Measurements from ENCODE around the gene PRIM1.

Gene PRIM1

GRCh38 chr12:56785141-56785865 lies 33.2 kb upstream of the PRIM1 start:
- H3K4me2 ChIP-seq (ENCODE audit: low read length), result no peak overlapping the region
- H2AFZ ChIP-seq (ENCODE audit: low read depth, low read length), result no peak overlapping the region
- no peaks in the 10 kb centered on the region for H3K4me1 ChIP-seq (ENCODE audit: low read length)
- no peaks in the 10 kb centered on the region for H3K79me2 ChIP-seq (ENCODE audit: low read length)
- H3K4me3 ChIP-seq (ENCODE audit: low read length), result no peak overlapping the region
- H3K9ac ChIP-seq (ENCODE audit: low read length), result no peak overlapping the region
- no peaks in the 10 kb centered on the region for H3K27me3 ChIP-seq (ENCODE audit: low read depth, low read length)
- no peaks in the 10 kb centered on the region for H3K36me3 ChIP-seq (replicated peaks; ENCODE audit: low read depth, low read length)
- no peaks in the 10 kb centered on the region for H3K9me3 ChIP-seq (ENCODE audit: insufficient read depth, low read length)
- no peak overlapping the region for H3K27ac ChIP-seq (ENCODE audit: low read length)
- no peak for TF ChIP-seq EZH2phosphoT487 (IDR thresholded peaks at IDR 0.05; ENCODE audit: low read depth)
- TF ChIP-seq, protein P1, sequence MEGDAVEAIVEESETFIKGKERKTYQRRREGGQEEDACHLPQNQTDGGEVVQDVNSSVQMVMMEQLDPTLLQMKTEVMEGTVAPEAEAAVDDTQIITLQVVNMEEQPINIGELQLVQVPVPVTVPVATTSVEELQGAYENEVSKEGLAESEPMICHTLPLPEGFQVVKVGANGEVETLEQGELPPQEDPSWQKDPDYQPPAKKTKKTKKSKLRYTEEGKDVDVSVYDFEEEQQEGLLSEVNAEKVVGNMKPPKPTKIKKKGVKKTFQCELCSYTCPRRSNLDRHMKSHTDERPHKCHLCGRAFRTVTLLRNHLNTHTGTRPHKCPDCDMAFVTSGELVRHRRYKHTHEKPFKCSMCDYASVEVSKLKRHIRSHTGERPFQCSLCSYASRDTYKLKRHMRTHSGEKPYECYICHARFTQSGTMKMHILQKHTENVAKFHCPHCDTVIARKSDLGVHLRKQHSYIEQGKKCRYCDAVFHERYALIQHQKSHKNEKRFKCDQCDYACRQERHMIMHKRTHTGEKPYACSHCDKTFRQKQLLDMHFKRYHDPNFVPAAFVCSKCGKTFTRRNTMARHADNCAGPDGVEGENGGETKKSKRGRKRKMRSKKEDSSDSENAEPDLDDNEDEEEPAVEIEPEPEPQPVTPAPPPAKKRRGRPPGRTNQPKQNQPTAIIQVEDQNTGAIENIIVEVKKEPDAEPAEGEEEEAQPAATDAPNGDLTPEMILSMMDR (IDR thresholded peaks at IDR 0.05; ENCODE audit: low read depth, low read length), result no peak
- no peaks in the 10 kb centered on the region for H4K20me1 ChIP-seq (ENCODE audit: insufficient read depth, low read length)

- Histone ChIP-seq H4K20me1 (ENCODE audit: insufficient read depth, low read length) (no peaks in the 10 kb centered on the region), H3K4me1 (ENCODE audit: low read length) (no peaks in the 10 kb centered on the region)
- no peak for TF ChIP-seq EZH2phosphoT487 (IDR thresholded peaks at IDR 0.05; ENCODE audit: low read depth)
- TF ChIP-seq, protein P1 (IDR thresholded peaks at IDR 0.05; ENCODE audit: low read depth, low read length), result no peak
These were observed 29.6 kb upstream of the PRIM1 start for GRCh38 chr12:56781726-56782125.

DNA sequence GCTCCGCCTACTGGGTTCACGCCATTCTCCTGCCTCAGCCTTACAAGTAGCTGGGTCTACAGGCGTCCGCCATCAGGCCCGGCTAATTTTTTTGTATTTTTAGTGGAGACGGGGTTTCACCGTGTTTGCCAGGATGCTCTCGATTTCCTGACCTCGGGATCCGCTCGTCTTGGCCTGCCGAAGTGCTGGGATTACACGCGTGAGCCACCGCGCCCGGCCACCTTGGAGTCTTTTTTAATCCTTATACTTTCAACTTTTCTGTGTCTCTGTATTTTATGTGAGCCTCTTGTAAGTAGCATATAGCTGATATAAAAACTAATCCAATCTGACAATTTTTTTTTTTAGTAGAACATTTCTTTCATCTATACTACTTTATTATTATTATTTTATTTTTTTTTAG lies 26.6 kb upstream of the PRIM1 start:
- H3K27me3 ChIP-seq (ENCODE audit: low read depth, low read length), result no peaks in the 10 kb centered on the region
- H3K4me3 ChIP-seq (ENCODE audit: low read length), result no peak overlapping the region
- no peak overlapping the region for H3K4me2 ChIP-seq (ENCODE audit: low read length)
- no peaks in the 10 kb centered on the region for H4K20me1 ChIP-seq (ENCODE audit: insufficient read depth, low read length)
- no peaks in the 10 kb centered on the region for H3K9me3 ChIP-seq (ENCODE audit: insufficient read depth, low read length)
- peaks cover 7% of the 10 kb centered on the region for H3K4me1 ChIP-seq (ENCODE audit: low read length)
- no peak overlapping the region for H3K27ac ChIP-seq (ENCODE audit: low read length)
- H3K36me3 ChIP-seq (replicated peaks; ENCODE audit: low read depth, low read length), result no peaks in the 10 kb centered on the region
- TF ChIP-seq, protein P1 (IDR thresholded peaks at IDR 0.05; ENCODE audit: low read depth, low read length), result no peak
- no peak for TF ChIP-seq EZH2phosphoT487 (IDR thresholded peaks at IDR 0.05; ENCODE audit: low read depth)
- H2AFZ ChIP-seq (ENCODE audit: low read depth, low read length), result no peak overlapping the region
- no peaks in the 10 kb centered on the region for H3K79me2 ChIP-seq (ENCODE audit: low read length)
- H3K9ac ChIP-seq (ENCODE audit: low read length), result no peak overlapping the region

More at GRCh38 chr12:56781726-56782125, 29.6 kb upstream of the PRIM1 start:
- no peaks in the 10 kb centered on the region for H3K27me3 ChIP-seq (ENCODE audit: low read depth, low read length)
- no peak overlapping the region for H2AFZ ChIP-seq (ENCODE audit: low read depth, low read length)
- no peak overlapping the region for H3K27ac ChIP-seq (ENCODE audit: low read length)
- no peak overlapping the region for H3K4me2 ChIP-seq (ENCODE audit: low read length)
- H3K36me3 ChIP-seq (replicated peaks; ENCODE audit: low read depth, low read length), result no peaks in the 10 kb centered on the region
- H3K9me3 ChIP-seq (ENCODE audit: insufficient read depth, low read length), result no peaks in the 10 kb centered on the region
- no peaks in the 10 kb centered on the region for H3K79me2 ChIP-seq (ENCODE audit: low read length)
- H3K9ac ChIP-seq (ENCODE audit: low read length), result no peak overlapping the region
- no peak overlapping the region for H3K4me3 ChIP-seq (ENCODE audit: low read length)

DNA sequence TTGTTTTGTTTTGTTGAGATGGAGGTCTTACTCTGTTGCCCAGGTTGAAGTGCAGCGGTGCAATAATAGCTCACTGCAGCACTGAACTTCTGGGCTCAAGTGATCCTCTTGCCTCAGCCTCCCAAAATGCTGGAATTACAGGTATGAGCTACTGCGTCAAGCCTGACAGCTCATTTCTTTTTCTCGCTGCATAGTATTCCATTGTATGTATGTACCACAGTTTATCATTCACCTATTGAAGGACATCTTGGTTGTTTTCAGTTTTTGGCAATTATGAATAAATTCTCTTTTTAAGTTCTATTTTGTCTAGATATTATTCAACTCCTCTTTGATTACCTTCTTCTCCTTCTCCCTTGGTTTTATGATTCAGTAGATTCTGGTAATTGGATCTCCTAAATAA lies 24.5 kb upstream of the PRIM1 start:
- no peak overlapping the region for H3K4me2 ChIP-seq (ENCODE audit: low read length)
- peaks cover 7% of the 10 kb centered on the region for H3K4me1 ChIP-seq (ENCODE audit: low read length)
- H4K20me1 ChIP-seq (ENCODE audit: insufficient read depth, low read length), result no peaks in the 10 kb centered on the region
- no peak overlapping the region for H3K9ac ChIP-seq (ENCODE audit: low read length)
- H2AFZ ChIP-seq (ENCODE audit: low read depth, low read length), result no peak overlapping the region
- no peak overlapping the region for H3K4me3 ChIP-seq (ENCODE audit: low read length)
- no peaks in the 10 kb centered on the region for H3K79me2 ChIP-seq (ENCODE audit: low read length)
- no peaks in the 10 kb centered on the region for H3K36me3 ChIP-seq (replicated peaks; ENCODE audit: low read depth, low read length)
- H3K27ac ChIP-seq (ENCODE audit: low read length), result no peak overlapping the region
- TF ChIP-seq EZH2phosphoT487 (IDR thresholded peaks at IDR 0.05; ENCODE audit: low read depth), result no peak
- TF ChIP-seq, protein P1 (IDR thresholded peaks at IDR 0.05; ENCODE audit: low read depth, low read length), result no peak
- no peaks in the 10 kb centered on the region for H3K9me3 ChIP-seq (ENCODE audit: insufficient read depth, low read length)
- H3K27me3 ChIP-seq (ENCODE audit: low read depth, low read length), result no peaks in the 10 kb centered on the region
